Activated CD4-positive, alpha-beta T cell treated with anti-CD3 and anti-CD28 coated beads, Interleukin-2, Interleukin-6, amounts not matched to agents 100 ng/mL and 50 ng/mL, durations not matched to agents 16 hours and 8 hours (primary cell): ENCODE measurements around the gene DMAC2.
"Not testable (repeated sequence)": the region's sequence is repeated elsewhere in the genome, so short reads cannot be mapped to it uniquely, and the experiment has no call there.

Source experiments
- DNase-seq: peaks from one replicate; pipeline ENCODE4 v3.0.0-alpha.2; 2020

Gene DMAC2

DNA sequence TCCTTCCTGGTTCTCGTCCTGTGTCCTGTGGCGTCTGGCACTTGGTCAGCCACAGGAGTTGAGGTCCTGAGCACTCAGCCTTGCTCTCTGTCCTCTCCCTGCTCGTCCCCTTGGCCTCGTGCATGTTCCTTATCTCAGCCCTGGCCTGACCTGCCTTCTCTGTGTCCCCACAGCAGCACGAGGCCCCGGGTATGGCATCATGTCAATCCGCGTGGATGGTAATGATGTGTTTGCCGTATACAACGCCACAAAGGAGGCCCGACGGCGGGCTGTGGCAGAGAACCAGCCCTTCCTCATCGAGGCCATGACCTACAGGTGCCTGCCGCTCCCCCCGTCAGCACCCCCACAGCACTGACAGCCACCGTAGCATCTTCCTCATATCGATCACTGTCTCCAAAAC, 17.3 kb downstream of the DMAC2 start:
- DNase-seq: no peak

DNA sequence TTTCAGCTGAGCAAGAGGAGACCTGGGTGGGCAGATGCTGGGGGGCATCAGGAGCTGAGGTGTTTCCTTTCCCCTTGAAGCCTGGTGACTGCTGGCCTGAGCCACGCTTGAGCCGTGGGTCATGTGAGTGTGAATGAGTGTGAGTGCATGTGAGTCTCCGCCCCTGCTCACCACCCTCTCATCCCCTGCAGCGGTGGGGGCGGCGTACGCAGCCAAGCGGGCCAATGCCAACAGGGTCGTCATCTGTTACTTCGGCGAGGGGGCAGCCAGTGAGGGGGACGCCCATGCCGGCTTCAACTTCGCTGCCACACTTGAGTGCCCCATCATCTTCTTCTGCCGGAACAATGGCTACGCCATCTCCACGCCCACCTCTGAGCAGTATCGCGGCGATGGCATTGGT, 17.7 kb downstream of the DMAC2 start:
- no peak for DNase-seq

DNA sequence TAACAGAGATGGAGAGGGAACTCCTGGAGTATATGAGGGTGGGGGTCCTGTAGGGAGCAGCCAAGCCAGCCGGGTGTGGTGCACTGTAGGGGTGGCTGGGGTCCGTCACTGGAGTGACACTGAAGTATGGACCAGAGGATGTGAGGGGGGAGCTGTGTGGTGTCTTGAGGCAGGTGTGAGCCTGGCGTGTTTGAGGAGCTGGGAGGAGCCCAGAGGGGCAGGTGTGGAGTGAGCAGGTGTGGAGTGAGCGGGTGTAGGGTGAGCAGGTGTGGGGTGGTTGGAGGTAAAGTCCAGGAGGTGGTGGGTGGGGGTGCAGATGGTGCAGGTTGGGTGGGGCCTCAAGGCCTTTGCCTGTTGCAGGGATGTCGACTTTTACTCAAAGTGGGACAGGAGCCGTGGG, 18.4 kb downstream of the DMAC2 start:
- no peak for DNase-seq

DNA sequence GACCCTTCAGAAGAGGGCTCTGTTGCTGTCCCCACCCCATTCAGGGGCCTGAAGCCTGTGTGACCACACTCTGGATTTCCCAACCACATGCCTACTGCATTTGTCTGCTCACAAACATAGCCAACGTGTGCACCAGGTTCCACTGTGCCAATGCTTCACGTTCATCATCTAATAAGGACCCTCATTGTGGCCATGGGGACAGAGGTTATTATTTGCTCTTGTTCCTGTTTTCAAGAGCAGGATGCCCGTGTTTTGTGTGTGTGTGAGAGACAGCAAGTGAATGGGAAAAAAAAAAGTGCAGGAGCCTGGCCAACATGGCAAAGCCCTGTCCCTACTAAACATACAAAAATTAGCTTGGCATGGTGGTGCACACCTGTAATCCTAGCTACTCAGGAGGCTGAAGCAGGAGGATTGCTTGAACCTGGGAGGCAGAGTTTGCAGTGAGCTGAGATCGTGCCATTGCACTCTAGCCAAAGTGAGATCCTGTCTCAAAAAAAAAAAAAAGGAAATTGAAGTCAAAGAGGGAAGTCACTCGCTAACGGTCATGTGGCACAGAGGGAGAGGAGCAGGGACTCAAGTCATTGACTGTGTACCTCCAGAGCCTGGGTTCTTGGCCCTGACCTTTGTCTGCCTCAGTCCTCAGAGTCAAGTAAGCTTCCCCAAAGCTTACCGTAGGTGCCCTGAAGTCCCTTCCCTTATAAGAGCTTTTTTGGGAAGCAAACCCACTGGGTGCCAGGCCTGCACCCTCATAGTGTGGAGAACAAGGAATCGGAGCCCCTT, 19.4 kb downstream of the DMAC2 start:
- DNase-seq: no peak

DNA sequence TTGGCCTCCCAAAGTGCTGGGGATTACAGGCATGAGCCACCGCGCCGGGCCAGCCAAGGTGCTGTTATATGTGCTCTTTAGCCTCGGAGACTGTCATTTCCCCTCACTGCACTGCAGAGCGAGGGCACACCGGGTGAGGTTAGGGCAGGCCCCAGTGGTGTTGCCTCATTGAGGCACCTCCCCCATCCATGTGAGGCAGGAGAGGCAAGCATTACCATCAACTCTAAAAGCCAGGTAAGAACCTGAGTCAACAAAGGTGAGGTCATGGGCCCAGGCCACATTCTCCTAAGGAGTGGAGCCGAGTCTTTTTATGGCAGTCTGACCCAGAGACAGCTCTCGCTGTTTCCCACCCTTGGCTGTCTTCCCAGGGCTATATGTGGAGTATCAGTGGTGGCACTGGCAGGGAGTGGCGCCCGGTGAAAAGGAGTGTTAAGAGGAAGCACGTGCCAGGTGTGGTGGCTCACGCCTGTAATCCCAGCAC, 23.5 kb downstream of the DMAC2 start:
- no peak for DNase-seq

DNA sequence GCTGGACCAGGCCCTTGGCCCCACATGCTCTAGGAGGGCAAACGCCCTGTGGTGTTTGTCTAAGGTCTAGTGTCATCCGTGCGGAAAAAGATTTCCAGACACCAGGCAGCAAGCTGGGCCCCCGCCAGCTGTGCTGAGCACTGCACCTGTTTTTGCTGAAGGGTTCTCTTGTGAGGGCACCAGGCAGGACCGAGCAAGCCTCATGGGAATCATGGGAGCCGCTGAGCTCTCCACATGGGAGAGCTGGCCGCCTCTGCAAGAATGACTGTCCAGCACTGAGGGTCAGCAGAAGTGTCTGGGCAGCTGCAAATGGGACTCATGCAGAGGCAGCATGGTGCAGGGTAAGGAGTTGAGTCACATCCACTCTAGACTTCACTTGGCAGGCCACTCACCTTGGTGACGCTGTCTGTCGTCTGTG, 24.5 kb downstream of the DMAC2 start:
- DNase-seq: no peak

DNA sequence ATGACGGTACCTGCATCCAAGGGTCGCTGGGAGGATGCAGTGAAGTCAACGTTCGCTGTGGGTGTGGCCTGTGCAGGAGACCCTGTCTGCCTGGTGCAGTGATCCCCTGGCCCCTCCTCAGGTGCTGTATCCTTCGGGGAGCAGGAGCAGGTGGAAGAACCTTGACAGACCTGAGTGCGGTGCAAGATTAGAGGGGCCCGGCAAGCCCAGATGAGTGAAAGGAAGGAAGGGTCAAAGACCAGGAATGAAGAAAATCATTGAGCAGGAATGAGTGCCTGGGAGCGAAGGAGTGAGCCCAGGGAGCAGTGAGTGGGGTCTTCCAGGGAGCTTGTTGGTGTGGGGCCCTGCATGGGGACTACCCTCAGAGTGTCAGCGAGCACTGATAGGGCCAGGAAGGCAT, 25.3 kb downstream of the DMAC2 start:
- DNase-seq: no peak

DNA sequence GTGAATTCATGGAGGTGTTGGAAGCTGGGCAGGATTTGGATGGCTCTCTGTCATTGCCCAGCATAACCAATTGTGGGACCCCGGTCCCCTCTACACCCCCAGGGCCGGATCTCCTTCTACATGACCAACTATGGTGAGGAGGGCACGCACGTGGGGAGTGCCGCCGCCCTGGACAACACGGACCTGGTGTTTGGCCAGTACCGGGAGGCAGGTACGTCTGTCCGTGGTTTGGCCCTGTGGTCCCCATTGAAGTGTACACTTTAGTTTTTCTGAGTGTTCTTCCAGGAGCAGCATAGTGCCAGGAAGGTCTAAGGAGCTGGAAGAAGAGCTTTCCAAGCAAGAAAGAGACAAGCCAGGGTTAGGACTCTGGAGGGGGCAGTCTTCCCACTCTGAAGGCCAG, 25.8 kb downstream of the DMAC2 start:
- no peak for DNase-seq

DNA sequence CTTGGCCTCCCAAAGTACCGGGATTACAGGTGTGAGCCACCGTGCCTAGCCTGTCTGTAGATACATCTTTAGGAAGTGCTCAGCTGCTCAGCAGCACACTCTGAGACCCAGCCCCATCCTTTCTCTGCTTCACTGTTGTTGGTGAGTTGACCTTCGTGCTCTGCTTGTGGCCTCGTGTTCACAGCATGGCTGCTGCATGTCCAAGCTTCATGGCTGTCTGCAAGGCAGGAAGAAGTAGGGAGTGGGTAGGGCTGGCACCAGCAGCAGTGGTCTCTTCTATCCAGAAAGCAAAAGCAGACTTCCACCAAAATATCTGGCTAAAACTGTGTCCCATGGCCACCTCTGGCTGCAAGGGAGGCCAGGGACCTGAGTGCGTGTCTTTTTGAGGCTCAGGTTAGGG, 26.8 kb downstream of the DMAC2 start:
- no peak for DNase-seq

DNA sequence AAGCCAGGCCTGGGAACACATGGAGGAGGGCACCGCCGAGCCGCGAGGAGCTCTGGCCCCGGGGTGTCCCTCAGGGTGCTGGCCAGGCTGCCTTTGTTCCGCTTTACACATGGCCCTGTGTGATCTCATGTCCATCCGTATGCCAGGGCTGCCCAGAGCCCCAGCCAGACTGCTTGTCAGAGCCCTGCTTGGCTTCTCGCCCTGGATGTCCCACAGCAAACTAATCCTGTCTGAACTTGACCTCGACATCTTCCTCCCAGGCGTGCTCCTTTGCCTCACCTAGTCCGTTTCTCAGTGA, 27.8 kb downstream of the DMAC2 start:
- no peak for DNase-seq

DNA sequence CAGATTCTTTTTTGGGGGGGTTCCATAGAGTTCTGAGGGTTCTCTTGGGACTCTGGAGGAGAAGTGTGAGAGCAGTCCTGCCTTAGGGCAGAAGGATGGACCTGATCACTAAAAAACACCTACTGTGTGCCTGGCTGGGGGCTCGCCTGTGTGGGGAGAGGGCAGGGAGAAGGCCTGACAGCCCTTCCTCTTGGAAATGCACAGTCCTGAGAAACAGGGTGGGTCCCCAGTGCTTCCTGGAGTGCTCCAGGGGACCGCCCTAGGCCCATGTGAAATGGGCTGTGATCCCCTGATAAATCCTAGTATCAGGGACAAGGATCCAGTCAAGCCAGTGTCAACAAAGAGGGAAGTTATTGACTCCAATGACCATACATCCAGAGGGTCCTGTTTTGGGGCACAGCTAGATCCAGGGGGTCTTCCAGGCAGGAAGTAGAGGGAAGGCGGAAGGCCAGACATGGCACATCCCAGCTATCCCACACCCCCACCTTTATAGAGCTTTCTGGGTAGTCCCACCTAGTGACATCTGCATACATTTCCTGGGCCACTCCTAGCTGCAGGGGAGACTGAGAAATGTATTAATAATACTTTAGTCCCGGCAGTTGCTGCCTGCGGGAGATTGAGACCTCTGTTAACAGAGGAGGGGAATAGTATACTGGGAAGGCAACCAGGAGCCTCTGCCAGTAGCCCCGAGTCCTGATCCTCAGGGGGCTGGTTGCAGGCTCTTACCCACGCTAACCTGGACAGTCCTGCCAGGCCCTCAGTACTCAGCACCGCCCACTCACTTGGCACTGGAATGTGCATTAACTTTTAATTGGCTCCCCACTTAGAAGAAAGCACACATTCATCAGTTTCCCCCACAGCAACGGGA, 28.4 kb downstream of the DMAC2 start:
- no peak for DNase-seq

DNA sequence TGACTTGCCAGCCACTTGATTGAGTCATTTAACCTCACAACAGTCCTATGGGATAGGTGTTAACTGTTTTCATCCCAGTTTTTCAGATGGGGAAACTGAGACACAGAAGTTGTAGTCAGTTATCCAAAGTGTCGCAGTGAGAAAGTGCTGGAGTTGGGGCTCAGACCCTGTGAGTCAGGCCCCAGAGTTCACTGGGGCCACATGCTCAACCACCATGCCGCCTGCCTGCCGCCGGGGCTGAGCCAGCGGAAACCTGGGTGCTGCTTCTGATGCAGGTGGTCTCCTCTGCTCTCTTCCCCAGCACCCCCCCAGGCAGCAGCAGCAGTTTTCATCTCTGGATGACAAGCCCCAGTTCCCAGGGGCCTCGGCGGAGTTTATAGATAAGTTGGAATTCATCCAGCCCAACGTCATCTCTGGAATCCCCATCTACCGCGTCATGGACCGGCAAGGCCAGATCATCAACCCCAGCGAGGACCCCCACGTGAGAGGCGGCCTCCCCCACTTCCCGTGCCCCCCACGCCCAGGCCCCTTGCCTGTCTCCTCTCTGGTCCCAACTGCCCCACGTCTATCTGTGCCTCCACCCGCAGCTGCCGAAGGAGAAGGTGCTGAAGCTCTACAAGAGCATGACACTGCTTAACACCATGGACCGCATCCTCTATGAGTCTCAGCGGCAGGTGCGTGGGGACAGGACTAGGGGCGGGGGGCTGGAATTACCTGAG, 29.2 kb downstream of the DMAC2 start:
- DNase-seq: no peak

DNA sequence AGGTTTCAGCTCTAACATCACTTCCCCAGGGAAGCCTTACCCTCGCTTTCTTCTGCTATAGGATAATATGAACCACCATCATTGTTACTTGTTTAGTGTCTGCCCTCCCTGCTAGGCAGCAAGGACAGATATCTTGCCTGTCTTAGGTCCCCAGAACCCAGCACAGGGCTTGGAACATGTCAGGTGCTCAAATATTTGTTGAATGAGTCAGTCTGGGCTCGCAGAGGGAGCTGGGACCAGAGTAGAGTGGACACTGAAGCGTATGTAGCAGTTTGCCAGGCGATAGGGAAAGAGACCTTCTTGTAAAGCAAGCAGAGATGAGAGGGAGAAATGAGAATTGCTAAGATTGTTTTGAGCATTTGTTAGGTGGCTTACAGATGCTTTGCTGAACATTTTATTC, 30.4 kb downstream of the DMAC2 start:
- no peak for DNase-seq

DNA sequence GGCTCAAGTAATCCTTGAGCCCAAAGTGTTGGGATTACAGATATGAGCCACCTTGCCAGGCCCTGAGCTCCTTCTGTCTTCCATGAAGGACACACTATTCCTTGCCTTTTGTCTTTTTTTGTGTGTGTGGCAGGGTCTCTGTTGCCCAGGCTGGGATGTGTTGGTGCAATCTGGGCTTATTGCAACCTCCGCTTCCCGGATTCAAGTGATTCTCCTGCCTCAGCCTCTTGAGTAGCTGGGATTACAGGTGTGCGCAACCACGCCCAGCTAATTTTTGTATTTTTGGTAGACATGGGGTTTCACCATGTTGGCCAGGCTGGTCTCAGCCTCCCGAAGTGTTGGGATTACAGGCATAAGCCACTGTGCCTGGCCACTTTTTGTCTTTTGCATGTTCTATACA, 30.9 kb downstream of the DMAC2 start:
- DNase-seq: not testable (repeated sequence)

DNA sequence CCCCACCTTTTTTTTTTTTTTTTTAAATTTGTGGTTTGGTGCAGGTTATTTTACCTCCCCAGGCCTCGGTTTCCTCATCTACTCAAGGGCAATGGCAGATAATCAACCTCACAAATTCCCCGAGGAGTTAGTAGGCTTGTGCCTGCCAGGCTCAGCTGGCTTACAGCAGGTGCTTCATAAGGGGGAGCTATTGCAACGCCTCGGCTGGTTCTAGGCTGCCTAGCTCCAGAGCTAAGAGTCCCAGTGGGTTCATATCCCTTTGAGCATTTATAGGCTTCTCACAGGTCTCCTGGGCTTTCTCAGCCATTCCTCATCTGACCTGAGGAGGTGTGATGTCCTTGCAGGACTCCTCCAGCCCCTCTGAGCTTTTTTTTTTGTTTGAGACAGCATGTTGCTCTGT, 31.5 kb downstream of the DMAC2 start:
- no peak for DNase-seq

DNA sequence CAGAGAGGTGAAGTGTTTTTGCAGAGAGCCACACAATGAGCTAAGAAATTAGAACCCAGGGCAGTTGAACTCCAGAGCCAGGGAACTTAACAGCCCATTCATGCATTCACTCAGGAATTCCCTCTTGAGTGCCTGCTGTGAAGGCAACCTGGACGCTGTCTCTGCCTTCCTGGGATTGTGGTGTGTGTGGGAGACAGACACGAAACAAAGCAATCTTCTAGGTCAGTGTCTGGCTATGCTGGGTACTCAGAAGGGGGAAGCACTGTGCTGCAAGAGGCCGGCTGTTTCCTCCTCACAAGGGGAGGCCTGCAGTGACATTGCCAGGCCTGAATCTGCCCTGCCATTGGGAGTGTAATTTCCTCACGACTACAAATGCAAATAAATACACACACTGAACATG, 32.4 kb downstream of the DMAC2 start:
- DNase-seq: no peak

DNA sequence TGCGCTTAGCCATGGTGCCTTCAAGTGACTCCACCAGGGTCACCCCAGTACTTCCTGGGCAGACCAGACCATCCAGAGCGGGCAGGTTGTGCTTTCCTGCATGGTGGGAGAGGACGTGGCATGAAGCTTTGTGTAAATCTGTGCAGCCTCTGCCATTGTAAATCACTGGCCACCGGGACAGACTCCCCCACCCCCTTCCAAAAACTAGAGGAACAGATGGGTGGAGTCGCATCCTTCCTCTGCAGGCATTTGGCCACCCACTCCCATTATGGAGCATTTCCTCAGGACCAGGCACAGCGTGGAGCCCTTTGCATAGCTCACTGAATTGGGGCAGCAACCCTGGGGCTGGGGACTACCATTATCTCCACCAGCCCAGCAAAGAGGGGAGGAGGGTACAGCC, 33.9 kb downstream of the DMAC2 start:
- DNase-seq: no peak

DNA sequence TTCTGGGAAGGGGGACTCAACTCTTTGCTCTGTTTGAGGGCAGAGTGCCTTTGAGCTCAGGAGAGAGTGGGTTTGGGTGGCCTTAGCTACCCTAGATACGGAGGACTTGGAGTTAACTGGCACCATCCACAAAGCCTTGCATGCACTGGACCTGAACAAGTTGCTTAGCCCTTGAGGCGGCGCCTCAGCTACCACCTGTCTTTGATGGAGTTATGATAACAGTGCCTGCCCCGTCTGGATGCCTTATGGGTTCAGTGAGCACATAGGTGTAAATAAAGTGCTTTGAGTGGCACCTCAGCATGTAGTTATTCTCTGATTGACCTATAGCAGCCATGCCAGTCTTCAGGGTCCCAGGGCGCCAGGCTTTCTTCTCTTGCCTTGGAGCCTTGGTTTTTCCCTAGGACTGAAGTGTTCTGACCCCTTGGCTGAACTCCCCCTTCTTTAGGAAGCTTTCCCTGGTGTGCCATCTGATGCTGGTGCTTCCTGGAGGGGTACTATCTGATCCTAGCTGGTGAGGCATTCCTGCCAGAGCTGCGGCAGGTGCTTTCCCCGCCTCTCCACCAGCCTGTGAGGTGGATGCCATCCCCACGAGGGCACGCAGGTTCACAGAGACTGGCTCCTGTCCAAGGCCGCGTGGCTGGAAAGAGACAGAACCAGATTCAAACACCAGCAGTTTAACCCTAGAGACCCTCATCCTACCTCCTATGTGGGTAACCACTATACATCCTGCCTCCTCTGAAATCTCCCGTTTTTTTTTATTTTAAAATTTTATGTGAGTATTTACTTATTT, 36.3 kb downstream of the DMAC2 start:
- no peak for DNase-seq

DNA sequence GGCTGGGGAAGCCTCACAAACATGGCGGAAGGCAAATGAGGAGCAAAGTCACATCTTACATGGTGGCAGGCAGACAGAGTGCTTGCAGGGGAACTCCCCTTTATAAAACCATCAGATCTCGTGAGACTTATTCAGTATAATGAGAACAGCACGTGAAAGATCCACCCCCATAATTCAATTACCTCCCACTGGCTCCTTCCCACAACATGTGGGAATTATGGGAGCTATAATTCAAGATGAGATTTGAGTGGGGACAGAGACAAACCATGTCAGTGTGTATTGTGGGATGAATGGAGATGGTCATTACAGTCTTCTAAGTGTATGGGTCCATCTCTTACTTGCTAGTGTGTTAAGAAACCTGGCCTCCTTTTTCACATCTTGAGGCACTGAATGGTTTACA, 37.7 kb downstream of the DMAC2 start:
- DNase-seq: no peak

DNA sequence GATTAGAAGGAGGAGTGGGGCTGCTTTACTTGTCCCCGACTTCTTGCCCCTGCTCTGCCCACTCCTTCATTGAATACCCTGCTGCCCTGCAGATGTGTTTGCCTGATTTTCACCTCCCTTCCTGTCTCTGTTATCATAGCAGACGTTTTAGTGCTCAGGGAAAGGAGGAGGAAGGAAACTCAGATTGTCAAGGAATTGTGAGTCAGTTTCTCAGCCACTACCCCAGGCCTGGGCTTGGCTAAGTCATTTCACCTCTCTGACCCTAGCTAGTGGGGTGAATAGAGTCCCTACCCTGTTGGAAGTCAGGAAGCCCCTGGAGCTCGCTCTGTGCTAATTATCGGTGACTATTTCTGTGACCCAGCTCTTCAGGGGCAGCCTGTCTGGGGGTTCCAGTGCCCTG, 38.2 kb downstream of the DMAC2 start:
- DNase-seq: no peak

DNA sequence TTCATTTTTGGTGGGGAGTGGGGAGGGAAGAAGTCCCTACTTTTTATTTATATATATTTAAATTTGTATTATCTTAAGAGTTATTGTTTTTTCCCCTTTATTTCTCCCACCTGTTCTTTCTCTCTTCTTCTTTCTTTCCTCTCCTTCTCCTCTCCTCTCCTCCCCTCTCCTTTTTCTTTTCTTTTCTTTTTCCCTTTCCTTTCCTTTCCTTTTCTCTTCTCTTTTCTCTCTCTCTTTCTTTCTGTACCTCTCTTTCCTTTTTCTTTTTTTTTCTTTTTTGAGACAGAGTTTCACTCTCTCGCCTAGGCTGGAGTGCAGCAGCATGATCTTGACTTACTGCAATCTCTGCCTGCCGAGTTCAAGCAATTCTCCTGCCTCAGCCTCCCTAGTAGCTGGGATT, 40.2 kb downstream of the DMAC2 start:
- no peak for DNase-seq

DNA sequence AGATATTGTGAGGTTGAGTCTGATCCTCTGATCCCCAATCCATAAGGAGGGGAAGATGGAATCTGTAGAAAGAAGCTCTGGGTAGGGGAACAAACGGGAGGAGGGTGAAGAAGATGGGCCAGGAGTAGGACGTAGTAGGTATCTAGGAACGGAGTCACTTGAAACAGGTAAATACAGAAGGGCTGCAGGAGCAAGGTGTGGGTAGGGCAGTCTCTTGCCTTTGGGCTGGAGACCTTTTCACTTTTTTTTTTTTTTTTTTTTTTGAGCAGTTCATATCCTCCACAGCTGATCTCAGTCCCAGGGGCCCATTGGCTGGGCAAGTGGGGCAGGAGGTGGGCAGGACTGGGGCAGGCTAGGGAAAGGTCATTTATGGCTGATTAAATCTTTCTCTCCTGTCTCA, 40.6 kb downstream of the DMAC2 start:
- no peak for DNase-seq

DNA sequence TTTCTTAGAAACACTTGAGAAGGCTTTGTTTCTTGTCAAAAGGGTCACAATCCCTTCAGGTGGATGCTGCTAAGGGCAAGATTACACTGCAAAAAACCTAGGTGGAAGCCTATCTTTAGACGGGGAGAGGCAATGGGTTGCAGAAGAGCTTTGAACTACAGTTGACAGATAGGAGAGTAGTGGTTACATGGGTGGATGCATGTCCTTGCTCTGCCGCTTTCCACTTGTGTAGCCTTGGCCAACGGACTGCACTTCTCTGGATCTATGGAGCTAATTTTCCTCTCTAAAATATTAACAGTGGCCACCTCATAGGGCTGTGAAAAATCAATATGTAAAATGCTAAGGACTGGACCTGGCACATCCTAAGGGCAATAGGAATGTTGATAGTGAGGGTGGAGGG, 41.1 kb downstream of the DMAC2 start:
- DNase-seq: no peak
